GM23338 (cell line): ENCODE measurements around the gene SLC10A2. TPM values are rescaled to one million over a fixed set of nuclear protein-coding genes. Genes with fewer than 3 reads are reported as not detected.

Experiments used
- ATAC-seq: fragments of 200-7000 bp; cut with Tn5 transposase; 3 replicates; pipeline ENCODE4 v1.9.1; 2020
- DNase-seq: peaks from one replicate; pipeline ENCODE4 v3.0.0-alpha.2; 2015; ENCODE audit warnings: low spot score
- H2AFZ ChIP-seq: fragments of 200-600 bp; sonication (generic); 2 replicates; pipeline ENCODE4 v1.8.0; 2016; ENCODE audit warnings: antibody characterized with exemption, mild to moderate bottlenecking, moderate library complexity
- H3F3A ChIP-seq: fragments of 200-600 bp; sonication (generic); replicated peaks from 2 replicates; pipeline ENCODE4 v1.8.0; 2017; ENCODE audit warnings: antibody characterized with exemption, mixed run types, low read depth
- H3K27ac ChIP-seq: fragments of 200-600 bp; sonication (generic); 2 replicates; pipeline ENCODE4 v1.6.1; 2016; ENCODE audit warnings: low read depth
- H3K27me3 ChIP-seq: fragments of 200-600 bp; sonication (generic); 2 replicates; pipeline ENCODE4 v1.8.0; 2016; ENCODE audit warnings: mild to moderate bottlenecking, mixed run types, moderate library complexity; ENCODE audit not compliant: insufficient read depth
- H3K36me3 ChIP-seq: fragments of 200-600 bp; sonication (generic); 2 replicates; pipeline ENCODE4 v1.8.0; 2016; ENCODE audit warnings: mild to moderate bottlenecking; ENCODE audit not compliant: insufficient read depth
- H3K4me1 ChIP-seq: fragments of 200-600 bp; sonication (generic); 2 replicates; pipeline ENCODE4 v1.8.0; 2016; ENCODE audit warnings: mild to moderate bottlenecking, moderate library complexity; ENCODE audit not compliant: insufficient read depth
- H3K4me2 ChIP-seq: fragments of 200-600 bp; sonication (generic); 2 replicates; pipeline ENCODE4 v1.7.1; 2017; ENCODE audit warnings: mixed run types
- H3K4me3 ChIP-seq: fragments of 200-600 bp; sonication (generic); 2 replicates; pipeline ENCODE4 v1.6.1; 2016; ENCODE audit warnings: mixed run types
- H3K79me2 ChIP-seq: fragments of 200-600 bp; sonication (generic); replicated peaks from 2 replicates; pipeline ENCODE4 v1.8.0; 2017; ENCODE audit warnings: mild to moderate bottlenecking; ENCODE audit not compliant: insufficient read depth
- H3K9me2 ChIP-seq: fragments of 200-600 bp; sonication (generic); 2 replicates; pipeline ENCODE4 v1.8.0; 2017; ENCODE audit not compliant: insufficient read depth
- H4K20me1 ChIP-seq: fragments of 200-600 bp; sonication (generic); replicated peaks from 2 replicates; pipeline ENCODE4 v1.8.0; 2017; ENCODE audit warnings: mild to moderate bottlenecking; ENCODE audit not compliant: insufficient read depth
- H3K27ac Mint-ChIP-seq: 2 replicates; pipeline ENCODE4 v1.8.0; 2020; ENCODE audit warnings: inconsistent platforms, mild to moderate bottlenecking, moderate library complexity, mixed read lengths
- H3K27me3 Mint-ChIP-seq: 3 replicates; pipeline ENCODE4 v1.8.0; 2022; ENCODE audit warnings: low read depth, mild to moderate bottlenecking, moderate library complexity, mixed read lengths, inconsistent platforms; ENCODE audit not compliant: insufficient read depth, poor library complexity
- H3K36me3 Mint-ChIP-seq: 3 replicates; pipeline ENCODE4 v1.8.0; 2021; ENCODE audit warnings: low read depth, mild to moderate bottlenecking, inconsistent platforms, moderate library complexity, mixed read lengths
- H3K4me1 Mint-ChIP-seq: 3 replicates; pipeline ENCODE4 v1.8.0; 2020; ENCODE audit warnings: mild to moderate bottlenecking, inconsistent platforms, mixed read lengths
- H3K4me3 Mint-ChIP-seq: 3 replicates; pipeline ENCODE4 v1.8.0; 2021; ENCODE audit warnings: moderate library complexity, mild to moderate bottlenecking, inconsistent platforms, mixed read lengths
- H3K9me3 Mint-ChIP-seq: 3 replicates; pipeline ENCODE4 v1.8.0; 2020; ENCODE audit warnings: moderate library complexity, mild to moderate bottlenecking, inconsistent platforms, mixed read lengths
- CREB1 ChIP-seq: fragments of 250-450 bp; sonication (Bioruptor Pico); IDR thresholded peaks from 2 replicates; pipeline ENCODE4 v1.5.0; 2020; ENCODE audit warnings: low read depth, mild to moderate bottlenecking, moderate library complexity
- ETS1 ChIP-seq: IDR thresholded peaks from 2 replicates; pipeline ENCODE4 v1.6.1; 2016; ENCODE audit warnings: antibody characterized with exemption
- EZH2 ChIP-seq: fragments of 200-600 bp; sonication (generic); IDR thresholded peaks from one replicate; pipeline ENCODE4 v1.8.0; 2017; ENCODE audit warnings: antibody characterized with exemption, mild to moderate bottlenecking, low read depth; ENCODE audit not compliant: unreplicated experiment
- EZH2phosphoT487 ChIP-seq: fragments of 200-600 bp; sonication (generic); IDR thresholded peaks from one replicate; pipeline ENCODE4 v1.8.1; 2018; ENCODE audit warnings: antibody characterized with exemption; ENCODE audit not compliant: unreplicated experiment
- JUNB ChIP-seq: IDR thresholded peaks from one replicate; pipeline ENCODE4 v1.6.1; 2016; ENCODE audit warnings: antibody characterized with exemption; ENCODE audit not compliant: unreplicated experiment
- NANOG ChIP-seq: IDR thresholded peaks from 2 replicates; pipeline ENCODE4 v1.6.1; 2016; ENCODE audit warnings: antibody characterized with exemption, borderline replicate concordance
- POLR2AphosphoS5 ChIP-seq: IDR thresholded peaks from 2 replicates; pipeline ENCODE4 v1.6.1; 2016; ENCODE audit warnings: antibody characterized with exemption, low read depth
- REST ChIP-seq: IDR thresholded peaks from one replicate; pipeline ENCODE4 v1.6.1; 2018; ENCODE audit warnings: antibody characterized with exemption; ENCODE audit not compliant: unreplicated experiment
- STAT1 ChIP-seq: IDR thresholded peaks from one replicate; pipeline ENCODE4 v1.6.1; 2016; ENCODE audit warnings: antibody characterized with exemption; ENCODE audit not compliant: unreplicated experiment
- ZNF114 ChIP-seq: fragments of 250-450 bp; sonication (Bioruptor Pico); IDR thresholded peaks from 2 replicates; pipeline ENCODE4 v1.5.0; 2020; ENCODE audit warnings: mild to moderate bottlenecking, moderate library complexity
- ZNF331 ChIP-seq: fragments of 250-450 bp; sonication (Bioruptor Pico); IDR thresholded peaks from 2 replicates; pipeline ENCODE4 v1.5.0; 2020; ENCODE audit warnings: low read depth, mild to moderate bottlenecking, moderate library complexity
- ZNF462 ChIP-seq: fragments of 250-450 bp; sonication (Bioruptor Pico); IDR thresholded peaks from 2 replicates; pipeline ENCODE4 v1.5.0; 2020; ENCODE audit warnings: mild to moderate bottlenecking, moderate library complexity
- polyA plus RNA-seq: library from polyadenylated mRNA; unstranded; fragments of >200 nt; fragmentation: Nextera tagmentation; extraction: Ambion mirVana; gene quantifications from 2 replicates; pipeline ENCODE4 v1.2.1, GENCODE V29; 2016
- total RNA-seq: library from RNA; depleted of rRNA; stranded (reverse); fragments of >200 nt; shearing (Covaris generic); gene quantifications from 2 replicates; pipeline ENCODE4 v1.2.3, GENCODE V29; 2014
- TF ChIP-seq, protein P1 (sequence below), 2 experiments: fragments of 200-600 bp in 1 of 2; sonication (generic) in 1 of 2; conservative IDR thresholded peaks; 2 replicates each; pipeline versions ENCODE4 v1.5.1 to v1.6.1; 2016 to 2017; ENCODE audit warnings: antibody characterized with exemption in 2 of 2, low read depth in 2 of 2, mild to moderate bottlenecking in 2 of 2, moderate library complexity in 1 of 2

The SLC10A2 gene
- total and polyA plus RNA-seq, 2 experiments from 2014 or later, result not detected

GRCh38 chr13:103018556-103018955 is 47.7 kb downstream of the SLC10A2 start:
- Histone ChIP-seq H3K9me2 (0 out of 2 replicates have a peak, but pooled peaks cover 6% of the 10 kb centered on the region), H3K79me2 (no peaks in the 10 kb centered on the region), H3K4me1 (no peaks in the 10 kb centered on the region), H4K20me1 (no peaks in the 10 kb centered on the region), H3K4me2 (no peak overlapping the region), H3F3A (no peaks in the 10 kb centered on the region), H3K27ac (no peak overlapping the region), H3K4me3 (no peak overlapping the region), H2AFZ (no peak overlapping the region), H3K27me3 (no peaks in the 10 kb centered on the region), H3K36me3 (no peaks in the 10 kb centered on the region)
- TF ChIP-seq JUNB (no peak), ZNF462 (CRISPR knock-in tag) (no peak), EZH2 (no peak), NANOG (no peak), ZNF331 (no peak), ETS1 (no peak), EZH2phosphoT487 (no peak), REST (no peak), ZNF114 (CRISPR knock-in tag) (no peak), POLR2AphosphoS5 (no peak), STAT1 (no peak), CREB1 (no peak)
- TF ChIP-seq, protein P1, sequence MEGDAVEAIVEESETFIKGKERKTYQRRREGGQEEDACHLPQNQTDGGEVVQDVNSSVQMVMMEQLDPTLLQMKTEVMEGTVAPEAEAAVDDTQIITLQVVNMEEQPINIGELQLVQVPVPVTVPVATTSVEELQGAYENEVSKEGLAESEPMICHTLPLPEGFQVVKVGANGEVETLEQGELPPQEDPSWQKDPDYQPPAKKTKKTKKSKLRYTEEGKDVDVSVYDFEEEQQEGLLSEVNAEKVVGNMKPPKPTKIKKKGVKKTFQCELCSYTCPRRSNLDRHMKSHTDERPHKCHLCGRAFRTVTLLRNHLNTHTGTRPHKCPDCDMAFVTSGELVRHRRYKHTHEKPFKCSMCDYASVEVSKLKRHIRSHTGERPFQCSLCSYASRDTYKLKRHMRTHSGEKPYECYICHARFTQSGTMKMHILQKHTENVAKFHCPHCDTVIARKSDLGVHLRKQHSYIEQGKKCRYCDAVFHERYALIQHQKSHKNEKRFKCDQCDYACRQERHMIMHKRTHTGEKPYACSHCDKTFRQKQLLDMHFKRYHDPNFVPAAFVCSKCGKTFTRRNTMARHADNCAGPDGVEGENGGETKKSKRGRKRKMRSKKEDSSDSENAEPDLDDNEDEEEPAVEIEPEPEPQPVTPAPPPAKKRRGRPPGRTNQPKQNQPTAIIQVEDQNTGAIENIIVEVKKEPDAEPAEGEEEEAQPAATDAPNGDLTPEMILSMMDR (conservative IDR thresholded peaks at IDR 0.05; ENCODE audit: low read depth in 2 of 2), result no peak
- DNase-seq, result no peak
- no peak overlapping the region for H3K4me3 Mint-ChIP-seq
- ATAC-seq, result no peak
- peaks cover 12% of the 10 kb centered on the region for H3K4me1 Mint-ChIP-seq
- H3K27ac Mint-ChIP-seq, result no peak overlapping the region
- H3K36me3 Mint-ChIP-seq, result no peaks in the 10 kb centered on the region
- no peaks in the 10 kb centered on the region for H3K27me3 Mint-ChIP-seq
- H3K9me3 Mint-ChIP-seq, result no peaks in the 10 kb centered on the region
